A673 (cell line): ENCODE measurements around the gene B3GNT8.

Experiments
- CTCF ChIP-seq: fragments of 300-800, 200-600 bp; sonication (generic); conservative IDR thresholded peaks from 2 replicates; pipeline ENCODE4 v1.5.1; 2017; ENCODE audit warnings: low read depth, mild to moderate bottlenecking, antibody characterized with exemption, low read length, moderate library complexity, mixed read lengths
- EZH2 ChIP-seq: fragments of 200-600 bp; sonication (generic); IDR thresholded peaks from 2 replicates; pipeline ENCODE4 v1.6.1; 2017; ENCODE audit warnings: borderline replicate concordance, low read depth, mild to moderate bottlenecking, mixed read lengths, antibody characterized with exemption, low read length; ENCODE audit not compliant: poor library complexity, severe bottlenecking

- TF ChIP-seq CTCF (no peak), EZH2 (no peak)
These were observed 1.7 kb downstream of the B3GNT8 start for GRCh38 chr19:41425174-41426115.
